ENCODE data around the gene GRID2. TPM values are rescaled to one million over a fixed set of nuclear protein-coding genes. Genes with fewer than 3 reads are reported as not detected.

Gene GRID2
- total RNA-seq, 4 donors from 2014 or later: 0.33 TPM; not detected in 3

DNA sequence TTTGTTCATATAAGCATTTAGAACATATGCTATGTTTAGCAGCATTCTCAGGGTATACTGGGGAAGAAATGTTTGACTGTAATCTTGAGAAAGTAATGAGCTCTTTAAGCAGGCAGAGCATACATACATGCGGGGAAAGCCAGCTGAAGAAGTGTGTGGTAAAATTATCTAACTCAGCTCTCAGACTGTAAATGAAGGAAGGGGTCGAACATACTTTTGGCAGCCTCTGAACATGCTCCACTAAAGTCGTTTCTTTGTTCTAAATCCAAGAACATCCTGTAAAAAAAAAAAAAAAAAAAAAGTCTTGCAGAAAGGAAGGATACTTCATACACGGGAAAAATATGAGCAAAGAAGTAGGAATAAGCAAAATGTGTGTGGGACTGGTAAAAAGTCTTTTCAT is 224.8 kb downstream of the GRID2 start:
- H3K27me3 ChIP-seq: no peaks in the 10 kb centered on the region
- no peak for DNase-seq
- no peak overlapping the region for H3K27ac ChIP-seq
- H3K36me3 ChIP-seq: no peaks in the 10 kb centered on the region
- H3K4me1 ChIP-seq: peaks cover 0 to 7% of the 10 kb centered on the region in 2 donors
- H3K9me3 ChIP-seq: no peaks in the 10 kb centered on the region
- WGBS, 2 donors: 59 to 70% methylated on average over 4 of the region's 4 CpGs
- no peak for TF ChIP-seq POLR2A (IDR thresholded peaks at IDR 0.05)
- TF ChIP-seq, protein P1, sequence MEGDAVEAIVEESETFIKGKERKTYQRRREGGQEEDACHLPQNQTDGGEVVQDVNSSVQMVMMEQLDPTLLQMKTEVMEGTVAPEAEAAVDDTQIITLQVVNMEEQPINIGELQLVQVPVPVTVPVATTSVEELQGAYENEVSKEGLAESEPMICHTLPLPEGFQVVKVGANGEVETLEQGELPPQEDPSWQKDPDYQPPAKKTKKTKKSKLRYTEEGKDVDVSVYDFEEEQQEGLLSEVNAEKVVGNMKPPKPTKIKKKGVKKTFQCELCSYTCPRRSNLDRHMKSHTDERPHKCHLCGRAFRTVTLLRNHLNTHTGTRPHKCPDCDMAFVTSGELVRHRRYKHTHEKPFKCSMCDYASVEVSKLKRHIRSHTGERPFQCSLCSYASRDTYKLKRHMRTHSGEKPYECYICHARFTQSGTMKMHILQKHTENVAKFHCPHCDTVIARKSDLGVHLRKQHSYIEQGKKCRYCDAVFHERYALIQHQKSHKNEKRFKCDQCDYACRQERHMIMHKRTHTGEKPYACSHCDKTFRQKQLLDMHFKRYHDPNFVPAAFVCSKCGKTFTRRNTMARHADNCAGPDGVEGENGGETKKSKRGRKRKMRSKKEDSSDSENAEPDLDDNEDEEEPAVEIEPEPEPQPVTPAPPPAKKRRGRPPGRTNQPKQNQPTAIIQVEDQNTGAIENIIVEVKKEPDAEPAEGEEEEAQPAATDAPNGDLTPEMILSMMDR (IDR thresholded peaks at IDR 0.05): no peak
- intact Hi-C loops (cut with DNase I): no loop called here
- no peak overlapping the region for H3K4me3 ChIP-seq (replicated peaks in 1 of 3)

DNA sequence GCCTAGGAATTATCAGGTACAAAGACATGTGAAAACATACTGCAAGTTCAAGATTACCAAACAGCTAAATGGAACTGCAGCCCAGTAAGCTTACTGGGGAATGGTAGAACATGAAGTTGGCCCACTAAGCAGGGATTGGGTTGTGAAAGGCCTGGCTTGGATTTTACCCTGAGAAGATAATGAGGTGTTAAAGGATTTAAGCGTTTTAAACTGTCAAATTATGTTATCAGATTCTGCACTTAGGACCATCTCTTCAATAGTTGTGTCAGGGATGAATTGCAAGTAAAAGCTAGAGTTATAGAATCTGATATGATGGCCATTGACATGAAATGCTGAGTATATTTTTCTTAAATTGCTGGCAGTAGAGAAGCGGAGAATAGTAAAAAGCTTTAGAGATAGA is 225.7 kb downstream of the GRID2 start:
- WGBS, 2 donors: 87 to 91% methylated on average over 2 of the region's 2 CpGs
- Histone ChIP-seq H3K27ac (no peak overlapping the region), H3K27me3 (no peaks in the 10 kb centered on the region), H3K4me1 (peaks cover 0 to 7% of the 10 kb centered on the region in 2 donors), H3K9me3 (no peaks in the 10 kb centered on the region), H3K36me3 (no peaks in the 10 kb centered on the region), H3K4me3 (replicated peaks in 1 of 3) (no peak overlapping the region)
- DNase-seq: no peak
- TF ChIP-seq, protein P1 (IDR thresholded peaks at IDR 0.05): no peak
- no peak for TF ChIP-seq POLR2A (IDR thresholded peaks at IDR 0.05)
- intact Hi-C loops (cut with DNase I): no loop called here

DNA sequence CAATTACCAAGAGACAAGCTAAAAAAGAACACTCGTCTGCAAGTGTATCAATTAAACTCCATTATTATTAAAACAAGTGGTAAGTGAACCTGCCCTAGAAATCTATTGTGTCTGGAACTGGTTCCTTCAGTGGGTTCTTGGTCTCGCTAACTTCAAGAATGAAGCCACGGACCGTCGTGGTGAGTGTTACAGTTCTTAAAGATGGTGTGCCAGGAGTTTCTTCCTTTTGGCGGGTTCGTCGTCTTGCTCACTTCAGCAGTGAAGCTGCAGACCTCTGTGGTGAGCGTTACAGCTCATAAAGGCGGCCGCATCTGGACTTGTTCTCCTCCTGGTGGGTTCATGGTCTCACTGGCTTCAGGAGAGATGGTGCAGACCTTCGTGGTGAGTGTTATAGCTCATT is 231.8 kb downstream of the GRID2 start:
- Histone ChIP-seq H3K4me3 (replicated peaks in 1 of 3) (no peak overlapping the region), H3K36me3 (no peaks in the 10 kb centered on the region), H3K4me1 (peaks cover 0 to 7% of the 10 kb centered on the region in 2 donors), H3K9me3 (no peaks in the 10 kb centered on the region), H3K27me3 (no peaks in the 10 kb centered on the region), H3K27ac (no peak overlapping the region)
- TF ChIP-seq, protein P1 (IDR thresholded peaks at IDR 0.05): no peak
- TF ChIP-seq POLR2A (IDR thresholded peaks at IDR 0.05): no peak
- intact Hi-C loops (cut with DNase I): no loop called here
- DNase-seq: no peak
- 85 to 90% methylated on average over 12 of the region's 12 CpGs for WGBS, 2 donors

DNA sequence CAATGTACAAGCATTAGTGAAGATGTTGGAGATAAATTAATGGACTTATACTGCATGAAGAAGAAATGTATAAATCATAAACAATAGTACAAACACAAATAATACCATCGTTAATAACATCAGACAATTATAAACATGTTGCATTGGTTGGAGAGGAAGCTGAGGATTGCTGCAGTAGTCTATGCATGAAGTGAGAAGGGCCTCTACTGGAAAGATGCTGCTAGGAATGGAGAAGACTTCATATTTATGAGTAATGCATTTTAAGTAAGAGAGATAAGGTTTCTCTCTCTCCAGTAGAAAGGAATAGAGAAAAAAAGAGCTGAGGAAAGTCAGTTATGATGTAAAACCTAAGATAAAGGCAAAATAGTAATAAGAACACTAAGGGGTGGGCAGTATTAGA is 247.8 kb downstream of the GRID2 start:
- intact Hi-C loops (cut with DNase I): no loop called here
- no peak for TF ChIP-seq POLR2A (IDR thresholded peaks at IDR 0.05)
- TF ChIP-seq, protein P1 (IDR thresholded peaks at IDR 0.05): no peak

DNA sequence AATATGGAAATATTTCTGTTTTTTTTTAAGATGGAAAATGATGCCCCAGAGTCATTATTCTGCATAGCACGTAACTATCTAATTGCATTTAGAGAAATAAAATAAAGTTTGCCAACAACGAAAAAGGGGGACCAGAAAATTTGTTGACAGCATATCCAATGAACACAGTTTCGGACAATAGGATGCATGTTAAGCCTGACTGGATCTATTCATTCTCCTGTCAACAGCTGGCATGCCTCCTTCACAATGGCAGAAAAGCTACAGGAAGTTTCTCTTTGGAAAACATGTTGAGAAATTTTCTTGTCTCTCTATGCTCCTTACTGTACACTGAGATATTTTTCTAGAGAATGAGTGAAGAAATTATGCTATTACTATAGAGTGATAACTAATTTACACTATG is 262.5 kb downstream of the GRID2 start:
- Histone ChIP-seq H3K27me3 (no peaks in the 10 kb centered on the region), H3K36me3 (no peaks in the 10 kb centered on the region), H3K27ac (no peak overlapping the region), H3K9me3 (no peaks in the 10 kb centered on the region), H3K4me3 (replicated peaks in 1 of 3) (no peak overlapping the region), H3K4me1 (no peaks in the 10 kb centered on the region)
- 85 to 92% methylated on average over 3 of the region's 3 CpGs for WGBS, 2 donors
- DNase-seq: no peak
- TF ChIP-seq, protein P1 (IDR thresholded peaks at IDR 0.05): no peak
- TF ChIP-seq POLR2A (IDR thresholded peaks at IDR 0.05): no peak
- intact Hi-C loops (cut with DNase I): no loop called here

More for the DNA sequence above, 247.8 kb downstream of the GRID2 start:
- Histone ChIP-seq H3K4me3 (replicated peaks in 1 of 3) (no peak overlapping the region), H3K27me3 (no peaks in the 10 kb centered on the region), H3K36me3 (no peaks in the 10 kb centered on the region), H3K27ac (no peak overlapping the region), H3K4me1 (no peaks in the 10 kb centered on the region), H3K9me3 (no peaks in the 10 kb centered on the region)
- WGBS, 2 donors: 64 to 78% methylated on average over 1 of the region's 1 CpG
- DNase-seq: no peak

All from thyroid gland (tissue), 4 donors.